ENCODE data around the gene MCOLN1. TPM values are rescaled to one million over a fixed set of nuclear protein-coding genes. Genes with fewer than 3 reads are reported as not detected.

Gene MCOLN1
- total RNA-seq, 1 experiment from 2014 or later: 15.7 TPM

GRCh38 chr19:7478173-7478842 lies 44.1 kb upstream of the MCOLN1 start:
- DNase-seq: no peak
- no peaks in the 10 kb centered on the region for H3K27me3 Mint-ChIP-seq (ENCODE audit: low read depth)

More at GRCh38 chr19:7478173-7478842, 44.1 kb upstream of the MCOLN1 start:
- no peak overlapping the region for H3K23ac ChIP-seq (ENCODE audit: insufficient read length, low read depth, low read length)
- H3T11ph ChIP-seq (ENCODE audit: low read length): no peak overlapping the region
- H3K4ac ChIP-seq (ENCODE audit: low read depth, low read length): no peak overlapping the region
- no peak overlapping the region for H2BK120ac ChIP-seq (ENCODE audit: low read depth, low read length, poor library complexity, severe bottlenecking)
- H3K23me2 ChIP-seq (ENCODE audit: insufficient read length, low read depth, low read length, poor library complexity, severe bottlenecking): peaks cover 3% of the 10 kb centered on the region
- no peak overlapping the region for H3K56ac ChIP-seq (ENCODE audit: insufficient read length, low read depth, low read length)
- no peak overlapping the region for H3K4me2 ChIP-seq (ENCODE audit: insufficient read depth, insufficient read length, low read length)
- H3K27me3 ChIP-seq (ENCODE audit: insufficient read depth, low read length): no peaks in the 10 kb centered on the region
- no peaks in the 10 kb centered on the region for H4K20me1 ChIP-seq (ENCODE audit: control insufficient read depth, insufficient read depth, insufficient read length)
- no CpG with 5 or more reads among the region's 26 CpGs for WGBS (ENCODE audit: extremely low coverage, insufficient read length, low lambda C conversion rate)
- no peak overlapping the region; the same call in 1 of the 2 replicates for H3K14ac ChIP-seq (ENCODE audit: insufficient read depth, low read length)
- no peak overlapping the region for H2BK15ac ChIP-seq (ENCODE audit: low read depth, low read length)
- H3K9me3 ChIP-seq (ENCODE audit: control insufficient read depth, low read depth, low read length): no peaks in the 10 kb centered on the region
- H3K79me2 ChIP-seq (ENCODE audit: insufficient read depth, low read length): no peaks in the 10 kb centered on the region
- H3K9ac ChIP-seq (ENCODE audit: extremely low read depth, insufficient read length, low read length): no peak overlapping the region
- TF ChIP-seq CTCF (conservative IDR thresholded peaks at IDR 0.05): no peak
- no peak overlapping the region for H4K8ac ChIP-seq (replicated peaks; ENCODE audit: insufficient read length, low read depth, low read length)
- no peak overlapping the region for H2BK12ac ChIP-seq (ENCODE audit: insufficient read length, low read depth, low read length)
- peaks cover 9 to 19% of the 10 kb centered on the region in 2 experiments for H3K4me1 Mint-ChIP-seq
- H3K18ac ChIP-seq (ENCODE audit: insufficient read length, low read depth, low read length): no peak overlapping the region
- no peak overlapping the region for H4K5ac ChIP-seq (ENCODE audit: insufficient read length, low read depth, low read length)
- H3K4me1 ChIP-seq (ENCODE audit: insufficient read depth, low read length): no peaks in the 10 kb centered on the region; the same call in 1 of the 2 replicates
- no peak overlapping the region for H3K4me3 Mint-ChIP-seq
- no peaks in the 10 kb centered on the region for H3K9me3 Mint-ChIP-seq
- no peaks in the 10 kb centered on the region for H3K79me1 ChIP-seq (ENCODE audit: insufficient read depth, low read depth, low read length, poor library complexity, severe bottlenecking)
- no peak overlapping the region for H2BK5ac ChIP-seq (ENCODE audit: insufficient read length, low read length)
- no peak overlapping the region for H2AFZ ChIP-seq (ENCODE audit: low read length)
- no peaks in the 10 kb centered on the region for H3K36me3 Mint-ChIP-seq (ENCODE audit: insufficient read depth in 1 of 3, low read depth in 3 of 3)
- no peak overlapping the region for H3K27ac Mint-ChIP-seq
- H3K27ac ChIP-seq (ENCODE audit: insufficient read length, low read depth, low read length): no peak overlapping the region
- no peak overlapping the region for H4K91ac ChIP-seq (ENCODE audit: insufficient read length, low read depth, low read length)
- H2AK5ac ChIP-seq (ENCODE audit: insufficient read length, low read length): no peak overlapping the region
- no peak overlapping the region for H2BK20ac ChIP-seq (ENCODE audit: low read depth, low read length, poor library complexity, severe bottlenecking)

Data from H9 (cell line).